H54 (cell line): Measurements from ENCODE around the gene NKAIN4.

ENCODE experiments used
- DNase-seq: peaks from one replicate; pipeline ENCODE4 v3.0.0; 2011; ENCODE audit warnings: low spot score, mixed read lengths; ENCODE audit not compliant: insufficient read length
- FAIRE-seq: peaks from 3 replicates; lab custom pipeline; 2011; peaks lifted over from hg19 to GRCh38; lab: Jason Lieb, UNC
- POLR2A ChIP-seq: IDR thresholded peaks from 2 replicates; pipeline ENCODE4 v1.6.1; 2011; ENCODE audit warnings: low read depth, mild to moderate bottlenecking, low read length

NKAIN4 gene

DNA sequence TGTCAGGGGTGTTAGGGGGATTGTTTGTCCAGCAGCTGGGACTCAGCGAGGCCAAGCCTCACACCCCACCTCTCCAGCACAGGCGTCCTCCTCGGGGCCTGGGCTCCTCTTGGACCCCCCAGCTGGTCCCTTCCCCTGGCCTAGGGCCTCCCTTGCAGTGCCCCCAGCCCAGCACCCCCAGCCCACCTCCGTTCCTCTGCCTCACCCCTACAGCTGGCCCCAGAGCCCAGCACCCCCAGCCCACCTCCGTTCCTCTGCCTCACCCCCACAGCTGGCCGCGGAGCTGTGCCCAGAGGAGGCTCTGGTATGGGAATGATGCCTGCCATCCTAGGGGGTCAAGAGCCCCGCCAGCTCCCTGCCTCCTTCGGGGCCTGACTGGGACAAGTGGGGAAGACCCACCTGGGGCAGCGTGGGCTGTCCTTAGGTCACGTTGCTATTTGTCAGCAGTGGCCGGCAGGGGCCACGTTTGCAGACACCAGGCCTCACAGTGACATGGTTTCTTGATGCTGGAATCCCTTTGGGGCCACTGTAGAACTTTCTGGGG is 30.8 kb upstream of the NKAIN4 start:
- FAIRE-seq (no peak), DNase-seq (no peak)
- TF ChIP-seq POLR2A, result no peak

DNA sequence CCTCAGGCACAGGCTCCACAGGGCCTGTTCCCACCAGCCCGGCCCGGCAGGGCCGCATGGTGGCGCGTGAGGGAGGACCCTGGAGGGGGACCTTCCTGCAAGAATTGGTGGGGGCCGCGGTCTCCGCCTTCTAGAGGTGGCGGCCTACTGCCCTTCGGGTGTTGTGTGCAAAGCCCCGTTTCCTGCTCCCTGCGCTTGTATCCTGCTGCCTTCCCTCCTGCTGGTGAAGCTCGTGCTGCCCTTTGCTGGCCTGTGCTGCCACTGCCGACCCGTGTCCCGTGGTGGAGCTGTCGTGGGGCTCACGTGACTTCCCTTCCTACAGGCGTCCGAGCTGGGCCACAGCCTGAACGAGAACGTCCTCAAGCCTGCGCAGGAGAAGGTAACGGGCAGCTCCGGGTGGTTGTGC is 30.3 kb upstream of the NKAIN4 start:
- FAIRE-seq (no peak), DNase-seq (no peak)
- TF ChIP-seq POLR2A, result no peak

DNA sequence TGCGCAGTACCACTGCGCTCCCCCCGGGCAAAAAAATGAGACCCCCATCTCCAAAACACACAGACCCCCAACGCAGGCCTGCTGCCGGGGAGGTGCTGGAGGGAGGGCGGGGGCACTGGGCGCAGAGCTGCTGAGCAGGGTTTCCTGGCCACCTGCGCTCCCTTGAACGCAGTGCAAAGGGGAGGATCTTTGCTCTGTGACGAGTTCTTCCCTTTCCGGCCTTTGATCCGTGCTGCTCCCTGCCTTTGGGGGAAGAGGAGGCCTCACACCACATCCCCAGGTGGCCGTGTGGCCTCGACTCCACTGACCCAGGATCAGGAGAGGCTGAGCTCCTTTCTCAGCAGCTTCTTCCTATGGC is 29.8 kb upstream of the NKAIN4 start:
- no peak for TF ChIP-seq POLR2A
- FAIRE-seq, result no peak
- no peak for DNase-seq

DNA sequence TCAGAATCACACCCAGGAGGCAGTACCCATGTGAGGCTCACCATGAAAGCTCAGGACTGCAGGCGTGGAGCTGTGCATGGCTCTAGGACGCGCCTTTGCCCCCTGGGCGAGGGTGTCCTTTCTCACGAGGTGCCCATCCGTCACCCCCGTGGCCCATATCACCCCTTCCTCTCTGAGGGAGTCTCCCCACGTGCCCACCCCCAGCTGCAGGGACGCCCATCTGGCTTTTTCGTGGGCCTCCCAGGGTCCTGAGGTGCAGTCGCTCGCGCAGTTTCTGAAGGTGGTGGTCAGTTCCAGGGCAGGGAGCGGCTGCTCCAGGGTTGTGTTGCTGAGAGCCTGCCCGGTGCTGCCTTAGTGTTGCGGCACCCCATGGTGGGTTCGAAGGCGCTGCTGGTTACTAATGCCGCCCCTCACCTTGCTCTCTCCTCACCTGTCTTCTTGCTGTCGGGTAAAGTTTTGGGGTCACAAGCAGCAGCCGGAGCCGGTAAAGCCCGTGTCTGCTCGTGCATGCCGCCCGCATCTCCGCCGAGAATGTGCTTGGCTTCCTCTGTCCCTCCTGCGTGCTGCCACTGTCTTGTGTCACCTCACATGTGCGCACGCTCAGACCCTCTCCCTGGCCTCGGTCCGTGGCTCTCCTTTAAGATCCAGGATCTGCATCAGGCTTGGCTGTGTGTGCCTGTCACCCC is 29.3 kb upstream of the NKAIN4 start:
- DNase-seq (no peak), FAIRE-seq (no peak)
- TF ChIP-seq POLR2A, result no peak

DNA sequence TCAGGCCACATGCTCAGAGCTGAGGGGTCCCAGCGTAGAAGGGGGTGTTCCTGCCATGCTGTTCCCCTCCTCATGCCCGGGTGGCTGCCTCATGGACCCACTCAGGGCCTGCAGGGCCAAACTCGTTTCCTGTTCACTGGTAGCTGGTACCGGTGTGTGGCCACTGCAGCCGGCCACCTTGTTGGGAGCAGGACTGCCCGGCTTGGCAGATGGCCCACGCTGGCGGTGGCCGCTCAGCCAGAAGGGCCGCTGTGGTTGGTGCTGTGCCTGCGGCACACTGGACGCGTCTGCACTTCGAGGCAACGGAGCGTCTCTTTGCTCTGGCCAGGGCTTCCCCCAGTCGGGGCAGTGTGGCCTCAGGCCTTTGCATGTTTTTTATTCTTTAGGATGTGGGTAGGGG is 28.7 kb upstream of the NKAIN4 start:
- no peak for TF ChIP-seq POLR2A
- FAIRE-seq (no peak), DNase-seq (no peak)

DNA sequence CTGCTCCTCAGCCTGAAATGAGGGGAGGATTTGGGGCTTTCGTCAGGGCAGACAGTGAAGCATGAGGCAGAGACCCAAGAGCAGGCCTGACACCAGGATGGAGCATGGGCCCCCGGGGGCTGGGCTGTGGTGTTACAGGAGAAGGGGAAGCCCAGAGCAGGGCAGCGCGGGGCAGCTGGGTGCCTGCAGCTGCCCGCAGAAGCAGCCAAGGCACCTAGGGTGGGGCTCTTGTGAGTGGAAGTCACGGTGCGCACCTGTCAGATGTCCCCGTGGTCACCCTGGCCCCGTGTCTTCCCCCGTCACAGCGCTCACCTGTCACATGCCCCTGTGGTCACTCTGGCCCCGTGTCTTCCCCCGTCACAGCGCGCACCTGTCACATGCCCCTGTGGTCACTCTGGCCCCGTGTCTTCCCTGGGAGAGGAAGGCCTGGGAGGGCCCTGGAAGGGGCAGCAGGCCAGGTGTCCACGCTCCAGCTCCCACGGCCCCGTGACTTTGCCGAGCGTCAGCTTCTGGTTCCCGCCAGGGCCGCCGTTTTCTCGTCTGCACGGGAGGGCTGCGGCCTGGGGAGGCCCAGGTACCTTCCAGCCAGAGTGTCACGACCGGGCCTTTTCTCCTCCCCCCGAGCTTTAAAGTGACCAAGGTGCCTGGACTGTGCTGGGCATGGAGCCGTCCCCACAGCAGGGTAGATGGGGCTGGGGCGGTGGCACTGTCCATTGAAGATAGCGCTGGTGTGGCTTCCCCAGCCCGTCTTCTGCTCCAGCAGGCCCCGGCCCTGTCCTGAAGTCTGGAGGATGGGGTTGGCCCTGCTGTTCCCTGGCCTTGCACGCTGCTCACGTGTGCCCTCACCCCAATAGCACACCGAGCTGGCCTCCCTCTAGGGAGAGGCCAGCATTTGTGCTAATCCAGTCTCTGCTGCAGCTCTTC is 27.7 kb upstream of the NKAIN4 start:
- DNase-seq, result no peak
- FAIRE-seq, result no peak
- no peak for TF ChIP-seq POLR2A

DNA sequence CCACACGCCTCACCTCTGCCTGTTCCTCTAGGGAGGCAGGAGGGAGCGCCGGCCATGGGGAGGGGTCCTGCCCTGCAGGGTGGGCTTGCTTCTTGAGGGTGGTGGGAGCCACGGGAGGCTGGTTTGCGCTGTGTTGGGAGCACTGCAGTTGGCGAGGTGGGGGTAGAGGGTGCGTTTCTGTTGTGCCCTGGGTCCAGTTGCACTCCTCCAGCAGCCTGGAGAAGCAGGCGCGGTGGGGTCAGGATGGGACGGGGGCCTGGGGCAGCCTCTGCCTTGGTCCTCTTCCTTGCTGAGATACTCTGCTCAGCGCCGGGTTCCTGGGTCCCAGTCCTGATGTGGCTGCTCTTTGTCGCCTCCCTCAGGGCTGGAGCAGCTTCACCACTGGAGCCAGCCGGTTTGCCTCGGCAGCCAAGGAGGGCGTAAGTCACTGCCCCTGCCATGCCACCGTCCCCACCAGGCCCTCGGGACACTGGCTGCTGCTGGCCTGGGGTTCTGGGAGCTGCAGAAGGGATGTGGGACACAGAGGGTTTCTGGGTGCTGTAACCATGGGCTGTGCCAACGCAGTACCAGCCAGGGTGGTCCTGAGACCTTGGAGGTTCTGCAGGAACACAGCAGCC is 26.8 kb upstream of the NKAIN4 start:
- FAIRE-seq (no peak), DNase-seq (no peak)
- no peak for TF ChIP-seq POLR2A

DNA sequence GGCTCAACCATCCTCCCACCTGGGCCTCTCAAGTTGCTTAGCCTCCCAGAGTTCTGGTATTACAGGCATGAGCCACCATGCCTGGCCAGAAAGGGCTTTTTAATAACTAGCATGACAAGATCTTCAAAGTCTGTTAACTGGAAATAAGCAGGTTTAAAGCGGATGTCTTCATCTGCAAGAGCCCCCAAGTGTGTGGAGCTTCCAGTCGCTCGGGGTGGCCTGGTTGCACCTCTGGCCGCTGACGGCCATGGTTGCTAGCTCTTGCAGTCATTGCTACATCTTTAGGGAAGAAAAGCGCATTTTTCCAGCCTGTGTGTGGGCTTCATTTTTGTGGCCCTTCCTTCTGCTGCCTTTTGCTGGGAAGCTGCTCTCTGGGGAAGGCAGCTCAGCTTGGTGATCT is 26.1 kb upstream of the NKAIN4 start:
- FAIRE-seq, result no peak
- TF ChIP-seq POLR2A, result no peak

DNA sequence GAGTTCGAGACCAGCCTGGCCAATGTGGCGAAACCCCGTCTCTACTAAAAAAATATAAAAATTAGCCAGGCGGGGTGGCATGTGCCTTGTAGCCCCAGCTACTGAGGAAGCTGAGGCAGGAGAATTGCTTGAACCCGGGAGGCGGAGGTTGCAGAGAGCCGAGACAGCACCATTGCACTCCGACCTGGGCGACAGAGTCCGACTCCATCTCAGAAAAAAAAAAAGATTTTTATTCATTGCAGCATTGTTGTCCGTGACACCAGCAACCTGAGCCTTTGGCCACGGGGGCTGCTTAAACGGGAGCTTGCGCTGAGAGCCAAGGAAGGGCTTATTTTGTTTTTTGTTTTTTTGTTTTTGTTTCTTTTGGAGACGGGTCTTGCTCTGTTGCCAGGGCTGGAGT is 25.7 kb upstream of the NKAIN4 start:
- DNase-seq (no peak), FAIRE-seq (no peak)
- no peak for TF ChIP-seq POLR2A

More for the DNA sequence above, 26.1 kb upstream of the NKAIN4 start:
- DNase-seq, result no peak

DNA sequence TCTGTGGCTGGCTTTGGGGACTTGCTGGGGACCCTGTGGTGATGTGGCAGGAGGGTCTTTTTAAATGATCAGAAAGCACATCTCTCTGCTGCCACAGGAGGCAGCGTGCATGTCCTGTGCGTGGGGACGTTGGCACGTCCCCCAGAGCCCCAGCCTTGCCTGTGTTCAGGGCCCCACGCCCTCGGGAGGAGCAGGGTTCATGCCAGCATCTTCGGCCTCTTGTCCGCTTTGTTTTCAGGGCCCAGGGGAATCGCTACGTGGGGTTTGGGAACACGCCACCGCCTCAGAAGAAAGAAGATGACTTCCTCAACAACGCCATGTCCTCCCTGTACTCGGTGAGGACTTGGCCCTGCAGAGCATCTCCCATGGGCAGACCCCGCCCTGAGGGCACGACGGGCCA is 24.4 kb upstream of the NKAIN4 start:
- no peak for TF ChIP-seq POLR2A
- FAIRE-seq (no peak), DNase-seq (no peak)

DNA sequence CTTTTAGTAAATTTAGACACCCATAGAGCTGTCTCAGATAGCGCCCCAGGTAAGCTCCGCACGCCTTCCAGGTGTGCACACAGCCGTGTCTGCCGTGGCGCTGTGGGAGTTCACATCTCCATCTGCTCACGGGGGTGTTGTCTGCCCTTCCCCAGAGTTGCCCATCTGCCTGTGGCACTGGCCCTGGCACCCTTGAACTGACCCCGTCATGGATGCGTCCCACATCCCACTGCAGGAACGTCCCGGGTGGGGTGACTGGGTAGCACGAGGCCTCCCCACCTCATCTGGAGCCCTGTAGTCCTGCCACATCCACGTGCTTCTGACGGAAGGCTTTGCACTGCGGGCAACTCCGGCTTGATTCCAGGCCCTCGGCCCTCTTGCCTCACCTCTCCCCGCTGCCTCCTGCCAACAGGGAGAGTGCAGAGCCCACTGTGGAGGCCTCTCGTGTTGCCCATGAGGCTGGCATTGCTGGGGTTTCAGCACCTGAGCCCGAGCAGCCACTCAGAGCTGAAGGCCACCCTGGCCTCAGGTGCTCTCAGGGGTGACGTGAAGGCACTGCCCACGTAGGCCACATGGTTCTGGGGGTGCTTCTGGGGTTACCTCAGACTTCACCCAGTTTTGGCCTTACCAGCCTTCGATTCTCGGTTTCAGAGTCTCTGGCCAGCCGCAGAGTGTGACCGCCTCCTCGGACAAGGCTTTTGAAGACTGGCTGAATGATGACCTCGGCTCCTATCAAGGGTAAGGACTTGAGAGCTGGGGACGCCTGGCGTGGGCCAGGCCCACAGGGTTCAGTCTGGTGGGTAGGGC is 23.4 kb upstream of the NKAIN4 start:
- no peak for TF ChIP-seq POLR2A
- no peak for FAIRE-seq
- no peak for DNase-seq

DNA sequence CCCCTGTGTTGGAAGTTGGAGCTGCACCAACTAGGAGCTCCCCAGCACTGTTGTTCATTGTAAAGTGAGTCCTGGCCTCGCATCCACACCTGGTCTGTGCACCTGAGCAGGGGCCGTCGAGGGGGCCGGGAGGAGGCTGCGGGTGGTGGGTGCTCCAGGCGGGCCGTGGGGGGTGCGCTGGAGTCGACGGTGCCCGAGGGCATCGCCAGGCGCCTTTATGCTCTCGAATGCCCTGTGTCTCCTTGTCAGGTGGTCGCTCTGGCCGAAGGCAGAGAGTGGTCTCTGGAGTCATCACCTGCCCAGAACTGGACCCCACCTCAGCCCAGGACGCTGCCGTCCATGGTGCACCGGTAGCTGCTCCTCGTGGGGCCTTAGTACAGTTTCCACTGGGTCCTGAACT is 22.7 kb upstream of the NKAIN4 start:
- FAIRE-seq (no peak), DNase-seq (no peak)
- no peak for TF ChIP-seq POLR2A

DNA sequence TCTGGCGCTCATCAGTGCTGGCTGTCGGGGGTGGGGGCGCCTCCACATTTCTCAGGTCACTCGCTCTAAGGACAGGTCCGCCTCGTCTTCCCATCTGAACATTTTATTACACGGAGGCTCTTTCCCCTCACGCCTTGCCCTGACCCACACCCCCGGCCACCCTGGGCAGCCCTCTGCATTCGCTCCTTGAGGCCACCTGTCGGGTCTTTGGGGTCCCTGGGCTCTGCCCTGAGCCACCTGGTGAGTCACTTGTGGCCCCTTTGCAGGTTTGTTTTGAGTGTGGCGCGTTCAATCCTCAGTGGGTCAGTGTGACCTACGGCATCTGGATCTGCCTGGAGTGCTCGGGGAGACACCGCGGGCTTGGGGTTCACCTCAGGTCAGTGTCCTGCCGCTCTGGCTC is 21.6 kb upstream of the NKAIN4 start:
- DNase-seq (no peak), FAIRE-seq (no peak)
- no peak for TF ChIP-seq POLR2A
